Osteoblast (primary cell): Measurements from ENCODE around the gene PPM1G. TPM values are rescaled to one million over a fixed set of nuclear protein-coding genes. Genes with fewer than 3 reads are reported as not detected.
A peak's percentile ranks its signal among the peaks of the same experiment; 100 is the strongest.

Experiments used
- DNase-seq: peaks from one replicate; pipeline ENCODE4 v3.0.0; 2011; ENCODE audit warnings: low spot score, mixed read lengths; ENCODE audit not compliant: insufficient read length; ENCODE audit errors: missing footprints
- H2AFZ ChIP-seq: 2 replicates; pipeline ENCODE4 v1.6.0; 2011; ENCODE audit warnings: mild to moderate bottlenecking, low read length
- H3K27ac ChIP-seq: 2 replicates; pipeline ENCODE4 v1.5.1; 2011; ENCODE audit warnings: mild to moderate bottlenecking, low read depth, low read length, moderate library complexity
- H3K27me3 ChIP-seq: 2 replicates; pipeline ENCODE4 v1.6.0; 2012; ENCODE audit warnings: mild to moderate bottlenecking, control low read depth, inconsistent platforms, low read length, moderate library complexity; ENCODE audit not compliant: insufficient read depth
- H3K36me3 ChIP-seq: 2 replicates; pipeline ENCODE4 v1.5.1; 2011; ENCODE audit warnings: mild to moderate bottlenecking, low read length, control low read depth, moderate library complexity; ENCODE audit not compliant: insufficient read depth
- H3K4me1 ChIP-seq: 2 replicates; pipeline ENCODE4 v1.5.1; 2011; ENCODE audit warnings: mild to moderate bottlenecking, low read length, control low read depth, moderate library complexity; ENCODE audit not compliant: insufficient read depth
- H3K4me2 ChIP-seq: 2 replicates; pipeline ENCODE4 v1.6.0; 2011; ENCODE audit warnings: mild to moderate bottlenecking, low read length; ENCODE audit not compliant: insufficient read depth
- H3K4me3 ChIP-seq: fragments of 200-600 bp; sonication (generic); 3 replicates; pipeline ENCODE4 v1.5.1; 2012; ENCODE audit warnings: mild to moderate bottlenecking, low read length, inconsistent platforms; ENCODE audit not compliant: insufficient read depth
- H3K79me2 ChIP-seq: 2 replicates; pipeline ENCODE4 v1.6.0; 2012; ENCODE audit warnings: mild to moderate bottlenecking, low read length, control low read depth, inconsistent platforms; ENCODE audit not compliant: insufficient read depth
- H3K9me3 ChIP-seq: 2 replicates; pipeline ENCODE4 v1.5.1; 2011; ENCODE audit warnings: low read depth, low read length, control low read depth
- H4K20me1 ChIP-seq: 2 replicates; pipeline ENCODE4 v1.6.0; 2012; ENCODE audit warnings: mild to moderate bottlenecking, low read length, control low read depth; ENCODE audit not compliant: insufficient read depth
- CTCF ChIP-seq: IDR thresholded peaks from 2 replicates; pipeline ENCODE4 v1.5.1; 2011; ENCODE audit warnings: mild to moderate bottlenecking, low read depth, low read length, moderate library complexity; ENCODE audit errors: extremely low read depth
- total RNA-seq: library from RNA; depleted of rRNA; stranded (reverse); fragments of >200 nt; gene quantifications from 2 replicates; pipeline ENCODE4 v1.2.3, GENCODE V29; 2012

PPM1G gene
- total RNA-seq, 1 donor = 65.5 TPM

GRCh38 chr2:27351802-27352598 lies 57.4 kb downstream of the PPM1G start:
- no peaks in the 10 kb centered on the region for H3K9me3 ChIP-seq
- no peak overlapping the region for H3K4me3 ChIP-seq
- H3K27ac ChIP-seq = no peak overlapping the region
- no peak overlapping the region for H3K4me2 ChIP-seq
- peaks cover 11% of the 10 kb centered on the region for H4K20me1 ChIP-seq
- peaks cover 14% of the 10 kb centered on the region for H3K4me1 ChIP-seq
- H3K36me3 ChIP-seq = no peaks in the 10 kb centered on the region
- no peak overlapping the region for H2AFZ ChIP-seq
- TF ChIP-seq CTCF = no peak
- H3K27me3 ChIP-seq = no peaks in the 10 kb centered on the region
- H3K79me2 ChIP-seq = peaks cover 84% of the 10 kb centered on the region
- DNase-seq = no peak

- Histone ChIP-seq H3K4me3 (no peak overlapping the region), H3K79me2 (peaks cover 85% of the 10 kb centered on the region), H3K27ac (no peak overlapping the region), H3K4me2 (no peak overlapping the region), H3K4me1 (peaks cover 9% of the 10 kb centered on the region), H2AFZ (no peak overlapping the region), H3K27me3 (no peaks in the 10 kb centered on the region), H4K20me1 (peaks cover 16% of the 10 kb centered on the region), H3K9me3 (no peaks in the 10 kb centered on the region), H3K36me3 (no peaks in the 10 kb centered on the region)
- no peak for TF ChIP-seq CTCF
- DNase-seq = no peak
Observed at GRCh38 chr2:27350106-27350693, 59.2 kb downstream of the PPM1G start.

- TF ChIP-seq CTCF = no peak
- H3K4me3 ChIP-seq = no peak overlapping the region
- peaks cover 75% of the 10 kb centered on the region for H3K79me2 ChIP-seq
- no peaks in the 10 kb centered on the region for H3K27me3 ChIP-seq
- no peak for DNase-seq
- H3K4me1 ChIP-seq = no peaks in the 10 kb centered on the region
- peaks cover 14% of the 10 kb centered on the region for H4K20me1 ChIP-seq
- no peak overlapping the region for H3K4me2 ChIP-seq
- H3K36me3 ChIP-seq = no peaks in the 10 kb centered on the region
- no peaks in the 10 kb centered on the region for H3K9me3 ChIP-seq
- no peak overlapping the region for H3K27ac ChIP-seq
- no peak overlapping the region for H2AFZ ChIP-seq
Observed at GRCh38 chr2:27347641-27348040, 61.8 kb downstream of the PPM1G start.

- Histone ChIP-seq H2AFZ (no peak overlapping the region), H3K9me3 (no peaks in the 10 kb centered on the region), H3K4me2 (no peak overlapping the region), H3K4me3 (no peak overlapping the region), H3K36me3 (peaks cover 52% of the 10 kb centered on the region), H3K27me3 (no peaks in the 10 kb centered on the region), H4K20me1 (no peaks in the 10 kb centered on the region), H3K79me2 (no peaks in the 10 kb centered on the region), H3K4me1 (no peaks in the 10 kb centered on the region), H3K27ac (no peak overlapping the region)
- peak; percentile 86 for DNase-seq
- no peak for TF ChIP-seq CTCF
Observed at GRCh38 chr2:27336173-27336572, 73.2 kb downstream of the PPM1G start.
